Cerebellar nuclear complex (tissue), 1 donor: ENCODE data around the gene RPS19.

Experiments
- DNase-seq, 2 experiments: peaks; one replicate each; lab custom pipeline; 2025; lab: John Stamatoyannopoulos, UW

The RPS19 gene

GRCh38 chr19:41915021-41915775 is 55.1 kb downstream of the RPS19 start:
- no peak for DNase-seq

GRCh38 chr19:41915776-41916414 is 55.8 kb downstream of the RPS19 start:
- no peak for DNase-seq

- DNase-seq: no peak
Measured at GRCh38 chr19:41917676-41918075, 57.6 kb downstream of the RPS19 start.

- no peak for DNase-seq
Measured at GRCh38 chr19:41918095-41918494, 58.0 kb downstream of the RPS19 start.

- DNase-seq: no peak
Measured at GRCh38 chr19:41918653-41919244, 58.7 kb downstream of the RPS19 start.

- DNase-seq: no peak
Measured at GRCh38 chr19:41919948-41920712, 60.1 kb downstream of the RPS19 start.

GRCh38 chr19:41920882-41921576 is 61.0 kb downstream of the RPS19 start:
- DNase-seq: no peak

- DNase-seq: no peak
Measured at GRCh38 chr19:41921577-41922576, 61.8 kb downstream of the RPS19 start.
